ENCODE measurements around the gene SCGB3A2.

SCGB3A2 gene

GRCh38 chr5:147901599-147902039, 23.1 kb downstream of the SCGB3A2 start:
- Histone ChIP-seq H4K20me1 (ENCODE audit: insufficient read depth, low read length) (no peaks in the 10 kb centered on the region), H3K27me3 (ENCODE audit: insufficient read depth, low read length) (no peaks in the 10 kb centered on the region), H3K79me2 (ENCODE audit: insufficient read depth, low read length) (no peaks in the 10 kb centered on the region), H3K9me2 (ENCODE audit: low read depth, low read length) (no peaks in the 10 kb centered on the region), H3K4me1 (ENCODE audit: insufficient read depth, low read length, severe bottlenecking) (no peaks in the 10 kb centered on the region), H3K9ac (ENCODE audit: low read length) (no peak overlapping the region), H3F3A (ENCODE audit: insufficient read depth, low read length) (no peaks in the 10 kb centered on the region), H3K4me2 (ENCODE audit: low read length) (no peak overlapping the region), H3K36me3 (ENCODE audit: insufficient read depth, low read length) (no peaks in the 10 kb centered on the region), H2AFZ (ENCODE audit: low read length) (no peak overlapping the region), H3K4me3 (ENCODE audit: low read depth, low read length, poor library complexity, severe bottlenecking) (no peak overlapping the region), H3K27ac (ENCODE audit: low read depth, low read length, poor library complexity, severe bottlenecking) (no peak overlapping the region), H3K9me3 (ENCODE audit: low read length) (no peaks in the 10 kb centered on the region)
- no peak for TF ChIP-seq EZH2 (IDR thresholded peaks at IDR 0.05; ENCODE audit: borderline replicate concordance, low read length)

GRCh38 chr5:147902609-147903115, 24.2 kb downstream of the SCGB3A2 start:
- no peaks in the 10 kb centered on the region for H3K79me2 ChIP-seq (ENCODE audit: insufficient read depth, low read length)
- no peaks in the 10 kb centered on the region for H3F3A ChIP-seq (ENCODE audit: insufficient read depth, low read length)
- no peaks in the 10 kb centered on the region for H3K9me2 ChIP-seq (ENCODE audit: low read depth, low read length)
- TF ChIP-seq CTCF (IDR thresholded peaks at IDR 0.05; ENCODE audit: low read length) (no peak), EZH2 (IDR thresholded peaks at IDR 0.05; ENCODE audit: borderline replicate concordance, low read length) (no peak)
- H3K36me3 ChIP-seq (ENCODE audit: insufficient read depth, low read length): no peaks in the 10 kb centered on the region
- H3K27me3 ChIP-seq (ENCODE audit: insufficient read depth, low read length): no peaks in the 10 kb centered on the region
- no peak overlapping the region for H3K4me2 ChIP-seq (ENCODE audit: low read length)
- no peak overlapping the region for H3K4me3 ChIP-seq (ENCODE audit: low read depth, low read length, poor library complexity, severe bottlenecking)
- no peak overlapping the region for H3K9ac ChIP-seq (ENCODE audit: low read length)
- no peaks in the 10 kb centered on the region for H3K4me1 ChIP-seq (ENCODE audit: insufficient read depth, low read length, severe bottlenecking)
- no peak overlapping the region for H3K27ac ChIP-seq (ENCODE audit: low read depth, low read length, poor library complexity, severe bottlenecking)
- no peak overlapping the region for H2AFZ ChIP-seq (ENCODE audit: low read length)
- H4K20me1 ChIP-seq (ENCODE audit: insufficient read depth, low read length): no peaks in the 10 kb centered on the region
- no peaks in the 10 kb centered on the region for H3K9me3 ChIP-seq (ENCODE audit: low read length)

- H3K27ac ChIP-seq (ENCODE audit: low read depth, low read length, poor library complexity, severe bottlenecking): no peak overlapping the region
- H3K9ac ChIP-seq (ENCODE audit: low read length): no peak overlapping the region
- H3K27me3 ChIP-seq (ENCODE audit: insufficient read depth, low read length): no peaks in the 10 kb centered on the region
- no peaks in the 10 kb centered on the region for H3K9me3 ChIP-seq (ENCODE audit: low read length)
- no peaks in the 10 kb centered on the region for H3K4me1 ChIP-seq (ENCODE audit: insufficient read depth, low read length, severe bottlenecking)
- H3K36me3 ChIP-seq (ENCODE audit: insufficient read depth, low read length): no peaks in the 10 kb centered on the region
- no peak overlapping the region for H2AFZ ChIP-seq (ENCODE audit: low read length)
- TF ChIP-seq CTCF (IDR thresholded peaks at IDR 0.05; ENCODE audit: low read length): no peak
- TF ChIP-seq EZH2 (IDR thresholded peaks at IDR 0.05; ENCODE audit: borderline replicate concordance, low read length): no peak
- no peaks in the 10 kb centered on the region for H3F3A ChIP-seq (ENCODE audit: insufficient read depth, low read length)
- no peaks in the 10 kb centered on the region for H3K9me2 ChIP-seq (ENCODE audit: low read depth, low read length)
- H4K20me1 ChIP-seq (ENCODE audit: insufficient read depth, low read length): no peaks in the 10 kb centered on the region
- H3K79me2 ChIP-seq (ENCODE audit: insufficient read depth, low read length): no peaks in the 10 kb centered on the region
- no peak overlapping the region for H3K4me3 ChIP-seq (ENCODE audit: low read depth, low read length, poor library complexity, severe bottlenecking)
- H3K4me2 ChIP-seq (ENCODE audit: low read length): no peak overlapping the region
Measured at GRCh38 chr5:147904110-147904509, 25.6 kb downstream of the SCGB3A2 start.
